H1 (cell line): ENCODE measurements around the gene IL17A. TPM values are rescaled to one million over a fixed set of nuclear protein-coding genes. Genes with fewer than 3 reads are reported as not detected.

ENCODE experiments used
- CTCF ChIA-PET: fragments of 300-600 bp; sonication (Branson Sonifier 250); formaldehyde crosslinking; loops from one replicate; lab custom pipeline; 2021; ENCODE audit not compliant: partially characterized antibody; lab: Charles Lee
- POLR2A ChIA-PET: fragments of 300-600 bp; sonication (Branson Sonifier 250); formaldehyde crosslinking; loops from one replicate; lab custom pipeline; 2021; ENCODE audit warnings: inconsistent platforms; ENCODE audit not compliant: partially characterized antibody; lab: Charles Lee
- DNase-seq, 2 experiments: peaks; one replicate each; pipeline versions ENCODE4 v3.0.0 to v3.0.0-alpha.2; 2010 to 2022; ENCODE audit warnings: low spot score in 2 of 2, low read depth in 1 of 2, mixed read lengths in 1 of 2
- FAIRE-seq: peaks from 2 replicates; lab custom pipeline; 2011; peaks lifted over from hg19 to GRCh38; lab: Jason Lieb, UNC
- H2AFZ ChIP-seq: 2 replicates; pipeline ENCODE4 v1.8.1; 2012; ENCODE audit warnings: low read length, inconsistent platforms
- H2AK5ac ChIP-seq: 2 replicates; pipeline ENCODE4 v1.6.1; 2013; ENCODE audit warnings: low read depth, low read length
- H2BK120ac ChIP-seq: replicated peaks from 2 replicates; pipeline ENCODE3; 2013; ENCODE audit warnings: low read depth, low read length, inconsistent platforms
- H2BK12ac ChIP-seq: 2 replicates; pipeline ENCODE4 v1.6.1; 2013; ENCODE audit warnings: low read depth, low read length
- H2BK15ac ChIP-seq: 2 replicates; pipeline ENCODE4 v1.6.1; 2013; ENCODE audit warnings: low read length
- H2BK20ac ChIP-seq: 2 replicates; pipeline ENCODE4 v1.6.1; 2013; ENCODE audit warnings: low read length
- H2BK5ac ChIP-seq: 2 replicates; pipeline ENCODE4 v1.6.1; 2013; ENCODE audit warnings: low read depth, low read length
- H3K14ac ChIP-seq: 2 replicates; pipeline ENCODE4 v1.6.1; 2013; ENCODE audit warnings: inconsistent platforms; ENCODE audit not compliant: insufficient read length
- H3K18ac ChIP-seq: 2 replicates; pipeline ENCODE4 v1.6.1; 2013; ENCODE audit warnings: low read length; ENCODE audit errors: extremely low read depth
- H3K23ac ChIP-seq: 2 replicates; pipeline ENCODE4 v1.6.1; 2013; ENCODE audit warnings: inconsistent platforms; ENCODE audit not compliant: insufficient read length
- H3K23me2 ChIP-seq: 2 replicates; pipeline ENCODE4 v1.6.1; 2013; ENCODE audit warnings: low read depth, low read length
- H3K27ac ChIP-seq: 2 replicates; pipeline ENCODE4 v1.6.1; 2011; ENCODE audit warnings: low read depth, low read length, inconsistent platforms
- H3K27me3 ChIP-seq, 4 experiments: replicated peaks in 1 of 4; 1 replicate in 1 of 4; 2 replicates in 3 of 4; pipeline versions ENCODE4 v1.6.1 to v1.8.1; 2011 to 2013; ENCODE audit warnings: low read length in 3 of 4, mild to moderate bottlenecking in 3 of 4, inconsistent platforms in 2 of 4, mixed read lengths in 2 of 4, moderate library complexity in 1 of 4; ENCODE audit not compliant: control insufficient read depth in 3 of 4, insufficient read depth in 3 of 4; ENCODE audit errors: extremely low read depth in 1 of 4
- H3K36me3 ChIP-seq, 4 experiments: 2 replicates each; pipeline versions ENCODE4 v1.6.1 to v1.8.1; 2011 to 2013; ENCODE audit warnings: mild to moderate bottlenecking in 4 of 4, low read length in 3 of 4, moderate library complexity in 2 of 4, control low read depth in 1 of 4, inconsistent platforms in 1 of 4; ENCODE audit not compliant: insufficient read depth in 4 of 4, control insufficient read depth in 2 of 4
- H3K4ac ChIP-seq: replicated peaks from 2 replicates; pipeline ENCODE3; 2013; ENCODE audit warnings: low read length, low read depth, mixed read lengths, inconsistent platforms; ENCODE audit not compliant: insufficient read length
- H3K4me1 ChIP-seq, 4 experiments: replicated peaks in 1 of 4; 1 replicate in 1 of 4; 2 replicates in 3 of 4; pipeline versions ENCODE4 v1.6.1 to v1.8.1; 2011 to 2013; ENCODE audit warnings: low read length in 3 of 4, inconsistent platforms in 2 of 4, mixed read lengths in 1 of 4; ENCODE audit not compliant: insufficient read depth in 4 of 4, control insufficient read depth in 3 of 4
- H3K4me2 ChIP-seq, 2 experiments: 2 replicates each; pipeline versions ENCODE4 v1.6.1 to v1.8.1; 2011 to 2013; ENCODE audit warnings: low read depth in 2 of 2, low read length in 2 of 2, control low read depth in 1 of 2, inconsistent platforms in 1 of 2, mild to moderate bottlenecking in 1 of 2; ENCODE audit not compliant: insufficient read depth in 1 of 2
- H3K4me3 ChIP-seq, 4 experiments: fragments of 200-600, 300-600 bp in 1 of 4; sonication (generic), shearing (Covaris generic), sonication (Bioruptor Twin) in 1 of 4; 2 replicates each; pipeline versions ENCODE4 v1.5.1 to v1.8.1; 2011 to 2016; ENCODE audit warnings: low read length in 4 of 4, low read depth in 3 of 4, control low read depth in 2 of 4, inconsistent platforms in 2 of 4, mild to moderate bottlenecking in 2 of 4, mixed read lengths in 1 of 4, moderate library complexity in 1 of 4; ENCODE audit not compliant: insufficient read depth in 2 of 4; ENCODE audit errors: extremely low read depth in 1 of 4
- H3K56ac ChIP-seq: replicated peaks from 2 replicates; pipeline ENCODE3; 2013; ENCODE audit warnings: low read depth, mild to moderate bottlenecking, mixed read lengths, low read length, inconsistent platforms; ENCODE audit not compliant: insufficient read length
- H3K79me1 ChIP-seq: 2 replicates; pipeline ENCODE4 v1.6.1; 2013; ENCODE audit warnings: low read depth, low read length, control low read depth
- H3K79me2 ChIP-seq, 2 experiments: 2 replicates each; pipeline versions ENCODE4 v1.6.1 to v1.8.1; 2012 to 2013; ENCODE audit warnings: low read length in 2 of 2, mild to moderate bottlenecking in 2 of 2, inconsistent platforms in 1 of 2; ENCODE audit not compliant: insufficient read depth in 2 of 2, control insufficient read depth in 1 of 2
- H3K9ac ChIP-seq, 4 experiments: replicated peaks in 1 of 4; 1 replicate in 1 of 4; 2 replicates in 3 of 4; pipeline versions ENCODE4 v1.6.1 to v1.8.1; 2011 to 2013; ENCODE audit warnings: low read depth in 3 of 4, low read length in 3 of 4, control low read depth in 2 of 4, mild to moderate bottlenecking in 2 of 4, moderate library complexity in 2 of 4, inconsistent platforms in 1 of 4; ENCODE audit errors: extremely low read depth in 1 of 4
- H3K9me3 ChIP-seq, 2 experiments: 2 replicates each; pipeline versions ENCODE4 v1.6.1 to v1.8.1; 2012 to 2013; ENCODE audit warnings: mild to moderate bottlenecking in 2 of 2, moderate library complexity in 2 of 2, control low read depth in 1 of 2, inconsistent platforms in 1 of 2, low read depth in 1 of 2, low read length in 1 of 2, mixed read lengths in 1 of 2; ENCODE audit not compliant: insufficient read depth in 2 of 2
- H4K20me1 ChIP-seq, 2 experiments: replicated peaks in 1 of 2; 2 replicates each; pipeline versions ENCODE3 to v1.8.1; 2011 to 2013; ENCODE audit warnings: inconsistent platforms in 2 of 2, low read length in 2 of 2, mild to moderate bottlenecking in 1 of 2; ENCODE audit not compliant: insufficient read depth in 2 of 2, control insufficient read depth in 1 of 2
- H4K5ac ChIP-seq: 2 replicates; pipeline ENCODE4 v1.6.1; 2013; ENCODE audit warnings: low read length, low read depth, mixed read lengths, inconsistent platforms; ENCODE audit not compliant: insufficient read length
- H4K8ac ChIP-seq: 2 replicates; pipeline ENCODE4 v1.8.0; 2013; ENCODE audit warnings: mild to moderate bottlenecking, moderate library complexity, low read length, inconsistent platforms; ENCODE audit not compliant: insufficient read depth; ENCODE audit errors: extremely low read depth
- H4K91ac ChIP-seq: replicated peaks from 2 replicates; pipeline ENCODE3; 2013; ENCODE audit warnings: low read length, mixed read lengths, inconsistent platforms; ENCODE audit not compliant: insufficient read length
- ASH2L ChIP-seq: fragments of 200-600, 300-600 bp; sonication (generic); IDR thresholded peaks from one replicate; pipeline ENCODE4 v1.7.1; 2017; ENCODE audit warnings: low read length
- CHD1 ChIP-seq: IDR thresholded peaks from 2 replicates; pipeline ENCODE4 v1.6.1; 2012; ENCODE audit warnings: low read depth, low read length, improper control_type of control experiment
- EZH2 ChIP-seq: fragments of 200-600 bp; sonication (generic); IDR thresholded peaks from 2 replicates; pipeline ENCODE4 v1.7.1; 2012; ENCODE audit warnings: low read depth, mild to moderate bottlenecking, moderate library complexity, low read length, inconsistent platforms; ENCODE audit not compliant: severe bottlenecking
- HDAC6 ChIP-seq: IDR thresholded peaks from one replicate; pipeline ENCODE4 v1.7.1; 2012; ENCODE audit warnings: low read depth, mild to moderate bottlenecking, inconsistent platforms, low read length, moderate library complexity
- NANOG ChIP-seq: IDR thresholded peaks from 2 replicates; pipeline ENCODE4 v1.6.1; 2011; ENCODE audit warnings: low read length, low read depth, mild to moderate bottlenecking, inconsistent platforms; ENCODE audit not compliant: insufficient read depth, poor library complexity, severe bottlenecking
- RFX5 ChIP-seq: IDR thresholded peaks from 2 replicates; pipeline ENCODE4 v1.6.1; 2011; ENCODE audit warnings: low read depth, low read length, improper control_type of control experiment, borderline replicate concordance
- SIRT6 ChIP-seq: IDR thresholded peaks from one replicate; pipeline ENCODE4 v1.7.1; 2012; ENCODE audit warnings: low read length, inconsistent platforms
- SIX5 ChIP-seq: IDR thresholded peaks from 2 replicates; pipeline ENCODE4 v1.6.1; 2011; ENCODE audit warnings: mild to moderate bottlenecking, low read depth, low read length
- SP1 ChIP-seq: IDR thresholded peaks from 2 replicates; pipeline ENCODE4 v1.6.1; 2011; ENCODE audit warnings: low read depth, low read length
- TAF1 ChIP-seq: IDR thresholded peaks from 2 replicates; pipeline ENCODE4 v1.6.1; 2011; ENCODE audit warnings: mild to moderate bottlenecking, low read depth, low read length
- TBP ChIP-seq: IDR thresholded peaks from 2 replicates; pipeline ENCODE4 v1.6.1; 2011; ENCODE audit warnings: low read depth, low read length, improper control_type of control experiment
- TEAD4 ChIP-seq: IDR thresholded peaks from 2 replicates; pipeline ENCODE4 v1.6.1; 2012; ENCODE audit warnings: low read depth, low read length, inconsistent platforms, mixed read lengths
- polyA plus RNA-seq, 7 experiments: library from polyadenylated mRNA; depleted of rRNA in 3 of 7; stranded (reverse) in 5 of 7; unstranded in 2 of 7; fragments of >200 nt in 5 of 7; fragments of 200-250 nt in 2 of 7; gene quantifications; 1 replicate in 5 of 7; 2 replicates in 1 of 7; 4 replicates in 1 of 7; pipeline versions ENCODE4 v1.2.1 to v1.2.3, GENCODE V29; 2011 to 2013; ENCODE audit warnings: missing spikeins in 2 of 7, mixed read lengths in 2 of 7
- total RNA-seq: library from RNA; stranded (reverse); fragmentation: NEBNext Ultra II Directional; extraction: Animal tissue kit (Norgen Biotek cat#: 25700); gene quantifications from 2 replicates; pipeline ENCODE4 v1.2.1, GENCODE V29; 2021
- TF ChIP-seq, protein P1 (sequence below), 3 experiments: IDR thresholded peaks; 1 replicate in 2 of 3; 2 replicates in 1 of 3; pipeline versions ENCODE4 v1.5.1 to v1.6.1; 2011; ENCODE audit warnings: low read length in 3 of 3, mild to moderate bottlenecking in 3 of 3, inconsistent platforms in 2 of 3, low read depth in 1 of 3, moderate library complexity in 1 of 3; ENCODE audit not compliant: insufficient read depth in 1 of 3; ENCODE audit errors: control extremely low read depth in 1 of 3

The IL17A gene
- total and polyA plus RNA-seq, 2 of the 8 experiments (the other 6 are each of a cell fraction or from before 2014, with no cell fraction given), result not detected

DNA sequence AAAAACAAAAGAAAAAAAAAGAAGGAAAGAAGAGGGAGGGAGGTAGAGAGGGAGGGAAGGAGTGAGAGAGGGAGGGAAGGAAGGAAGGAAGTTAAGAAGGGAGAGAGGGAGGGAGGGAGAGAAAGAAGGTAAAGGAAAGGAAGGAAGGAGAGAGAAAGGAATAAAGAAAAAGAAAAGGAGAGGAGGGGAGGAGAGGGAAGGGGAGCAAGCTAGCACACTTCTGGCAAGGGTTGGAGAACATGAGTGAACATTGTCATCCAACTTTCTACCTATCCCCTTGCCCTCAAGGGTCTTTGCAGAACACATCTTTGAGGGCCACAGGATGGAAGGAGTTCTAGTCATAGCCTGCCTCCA is 34.1 kb upstream of the IL17A start:
- no peaks in the 10 kb centered on the region for H3K79me1 ChIP-seq
- no peaks in the 10 kb centered on the region; a peak in 1 of 7 replicates for H3K27me3 ChIP-seq
- no peak overlapping the region for H4K5ac ChIP-seq
- peak overlapping the region; percentile 24; the same call in 1 of the 2 replicates for H3K18ac ChIP-seq
- H3K4ac ChIP-seq, result no peak overlapping the region
- no peaks in the 10 kb centered on the region for H3K79me2 ChIP-seq
- no peak overlapping the region for H3K23ac ChIP-seq
- no peak overlapping the region for H4K91ac ChIP-seq
- H2BK120ac ChIP-seq, result no peak overlapping the region
- no peaks in the 10 kb centered on the region; the same call in 1 of the 2 replicates for H3K23me2 ChIP-seq
- H3K4me1 ChIP-seq, result peaks cover 3 to 19% (median 15%) of the 10 kb centered on the region in 4 experiments; a peak in 6 of 7 replicates
- H3K9ac ChIP-seq, result no peak overlapping the region
- no peak overlapping the region for H3K4me3 ChIP-seq
- H2BK5ac ChIP-seq, result peak overlapping the region; percentile 40; the same call in 1 of the 2 replicates
- no peak for FAIRE-seq
- no peak overlapping the region for H3K27ac ChIP-seq
- no peak overlapping the region for H4K8ac ChIP-seq
- no peaks in the 10 kb centered on the region for H3K36me3 ChIP-seq
- H3K56ac ChIP-seq, result no peak overlapping the region
- no peaks in the 10 kb centered on the region for H4K20me1 ChIP-seq
- H3K14ac ChIP-seq, result no peak overlapping the region
- H2AK5ac ChIP-seq, result peak overlapping the region; percentile 92; the same call in 1 of the 2 replicates
- peak overlapping the region; percentile 88; the same call in 1 of the 2 replicates for H2BK15ac ChIP-seq
- ChIA-PET CTCF (interaction anchor here (0.6 kb wide), 1 partner anchor 460 kb away, joined by 3 read pairs; no protein-coding TSS in a partner anchor), POLR2A (no interaction called here)
- peak overlapping the region; percentile 51 for H2BK20ac ChIP-seq
- no peak overlapping the region for H3K4me2 ChIP-seq
- H2BK12ac ChIP-seq, result peak overlapping the region; percentile 64; the same call in 1 of the 2 replicates
- DNase-seq, result no peak
- no peak overlapping the region for H2AFZ ChIP-seq
- no peaks in the 10 kb centered on the region for H3K9me3 ChIP-seq
- TF ChIP-seq HDAC6, result no peak
- no peak for TF ChIP-seq TEAD4
- TF ChIP-seq ASH2L, result no peak
- TF ChIP-seq TAF1, result no peak
- no peak for TF ChIP-seq RFX5
- TF ChIP-seq CHD1, result no peak
- TF ChIP-seq SP1, result no peak
- TF ChIP-seq SIRT6, result no peak
- TF ChIP-seq SIX5, result no peak
- TF ChIP-seq, protein P1, sequence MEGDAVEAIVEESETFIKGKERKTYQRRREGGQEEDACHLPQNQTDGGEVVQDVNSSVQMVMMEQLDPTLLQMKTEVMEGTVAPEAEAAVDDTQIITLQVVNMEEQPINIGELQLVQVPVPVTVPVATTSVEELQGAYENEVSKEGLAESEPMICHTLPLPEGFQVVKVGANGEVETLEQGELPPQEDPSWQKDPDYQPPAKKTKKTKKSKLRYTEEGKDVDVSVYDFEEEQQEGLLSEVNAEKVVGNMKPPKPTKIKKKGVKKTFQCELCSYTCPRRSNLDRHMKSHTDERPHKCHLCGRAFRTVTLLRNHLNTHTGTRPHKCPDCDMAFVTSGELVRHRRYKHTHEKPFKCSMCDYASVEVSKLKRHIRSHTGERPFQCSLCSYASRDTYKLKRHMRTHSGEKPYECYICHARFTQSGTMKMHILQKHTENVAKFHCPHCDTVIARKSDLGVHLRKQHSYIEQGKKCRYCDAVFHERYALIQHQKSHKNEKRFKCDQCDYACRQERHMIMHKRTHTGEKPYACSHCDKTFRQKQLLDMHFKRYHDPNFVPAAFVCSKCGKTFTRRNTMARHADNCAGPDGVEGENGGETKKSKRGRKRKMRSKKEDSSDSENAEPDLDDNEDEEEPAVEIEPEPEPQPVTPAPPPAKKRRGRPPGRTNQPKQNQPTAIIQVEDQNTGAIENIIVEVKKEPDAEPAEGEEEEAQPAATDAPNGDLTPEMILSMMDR (IDR thresholded peaks at IDR 0.05; ENCODE audit: control extremely low read depth in 1 of 3, insufficient read depth in 1 of 3, low read depth in 1 of 3, low read length in 3 of 3), result no peak
- no peak for TF ChIP-seq TBP
- no peak for TF ChIP-seq EZH2
- TF ChIP-seq NANOG, result no peak
